Cardiac septum (tissue), 1 donor: ENCODE measurements around the gene ASAP3. TPM values are rescaled to one million over a fixed set of nuclear protein-coding genes. Genes with fewer than 3 reads are reported as not detected.

ENCODE experiments used
- DNase-seq: peaks from one replicate; pipeline ENCODE4 v3.0.0-alpha.2; 2020; ENCODE audit warnings: low spot score
- intact Hi-C: fragments of 100-400 bp; cut with DNase I; formaldehyde crosslinking; loops from one replicate; pipeline ENCODE4 v1.14.0; 2022
- long read RNA-seq: library from polyadenylated mRNA; unstranded; transcript quantifications from one replicate; pipeline ENCODE4 v2.0.0, GENCODE V29; 2021
- total RNA-seq: library from RNA; stranded (reverse); fragmentation: NEBNext Ultra II Directional; extraction: Animal tissue kit (Norgen Biotek cat#: 25700); gene quantifications from one replicate; pipeline ENCODE4 v1.2.1, GENCODE V29; 2021
- donor health status: DM: no; HTN: no; CAD: no.

ASAP3 gene
- total RNA-seq, result 30.5 TPM
- long read RNA-seq, full-length matches to known transcripts, result 18 of 45 reads
- long read RNA-seq, partial matches to known transcripts, result 13 of 45 reads
- long read RNA-seq, other reads (novel, unspliced or antisense), result 14 of 45 reads

GRCh38 chr1:23483321-23484252 is at the start of gene ASAP3:
Gene ASAP3, minus strand, starts transcription at chr1:23484179. Its CDS starts 46 bp downstream, at chr1:23484133.
- peak; percentile 82 for DNase-seq
- intact Hi-C loops, result loop anchor here (5.0 kb wide), 3 partner anchors 61 to 141 kb away; partner anchors contain the start of genes HNRNPR, TCEA3 and ZNF436

GRCh38 chr1:23533246-23534023 is 49.5 kb upstream of the ASAP3 start:
- intact Hi-C loops, result loop anchor here (10.0 kb wide), 1 partner anchor 109 kb away; the partner anchor contains the start of gene TCEA3
- DNase-seq, result no peak

GRCh38 chr1:23531562-23532094 is 47.6 kb upstream of the ASAP3 start:
- DNase-seq, result no peak
- intact Hi-C loops, result loop anchor here (2.0 to 10.0 kb wide), 2 partner anchors 35 to 107 kb away; partner anchors contain the start of gene TCEA3

GRCh38 chr1:23530747-23531561 is 47.0 kb upstream of the ASAP3 start, which contains the start of gene E2F2:
Gene E2F2, minus strand, starts transcription at chr1:23531233. Its CDS starts 440 bp downstream, at chr1:23530793.
- peak; percentile 93 for DNase-seq
- intact Hi-C loops, result loop anchor here (2.0 to 10.0 kb wide), 2 partner anchors 34 to 106 kb away; partner anchors contain the start of gene TCEA3

- intact Hi-C loops, result loop anchor here (2.0 to 10.0 kb wide), 2 partner anchors 33 to 105 kb away; partner anchors contain the start of gene TCEA3
- DNase-seq, result no peak
These were observed 46.2 kb upstream of the ASAP3 start for GRCh38 chr1:23530087-23530746.

GRCh38 chr1:23529146-23530086 is 45.4 kb upstream of the ASAP3 start:
- no peak for DNase-seq
- intact Hi-C loops, result loop anchor here (2.0 to 10.0 kb wide), 2 partner anchors 33 to 105 kb away; partner anchors contain the start of gene TCEA3

GRCh38 chr1:23528250-23528978 is 44.4 kb upstream of the ASAP3 start:
- intact Hi-C loops, result no loop called here
- DNase-seq, result peak; percentile 94

- intact Hi-C loops, result no loop called here
These were observed 43.9 kb upstream of the ASAP3 start for GRCh38 chr1:23527900-23528249.

GRCh38 chr1:23527366-23527765 is 43.4 kb upstream of the ASAP3 start:
- DNase-seq, result no peak
- intact Hi-C loops, result no loop called here

More at GRCh38 chr1:23527900-23528249, 43.9 kb upstream of the ASAP3 start:
- no peak for DNase-seq

GRCh38 chr1:23526329-23527041 is 42.5 kb upstream of the ASAP3 start:
- DNase-seq, result no peak
- intact Hi-C loops, result no loop called here

GRCh38 chr1:23525558-23526250 is 41.7 kb upstream of the ASAP3 start:
- intact Hi-C loops, result no loop called here

GRCh38 chr1:23524716-23525401 is 40.9 kb upstream of the ASAP3 start:
- no peak for DNase-seq

More at GRCh38 chr1:23525558-23526250, 41.7 kb upstream of the ASAP3 start:
- DNase-seq, result no peak

GRCh38 chr1:23524163-23524562 is 40.2 kb upstream of the ASAP3 start:
- intact Hi-C loops, result no loop called here
- DNase-seq, result no peak

More at GRCh38 chr1:23524716-23525401, 40.9 kb upstream of the ASAP3 start:
- intact Hi-C loops, result no loop called here

- intact Hi-C loops, result no loop called here
- DNase-seq, result no peak
These were observed 38.4 kb upstream of the ASAP3 start for GRCh38 chr1:23522244-23522982.
